K562 (cell line): ENCODE results near the gene ARV1. TPM values are rescaled to one million over a fixed set of nuclear protein-coding genes. Genes with fewer than 3 reads are reported as not detected.

Experiments
- CEBPB ChIP-seq: fragments of 450-650 bp; IDR thresholded peaks from 2 replicates; pipeline ENCODE4 v1.6.1; 2016; ENCODE audit warnings: missing genetic modification characterization, missing compliant biosample characterization
- ELF1 ChIP-seq: fragments of 200-800 bp; sonication (Bioruptor generic); IDR thresholded peaks from 2 replicates; pipeline ENCODE4 v1.6.1; 2016; ENCODE audit warnings: missing genetic modification characterization, missing compliant biosample characterization
- ERF ChIP-seq: fragments of 450-650 bp; formaldehyde crosslinking; IDR thresholded peaks from 2 replicates; pipeline ENCODE4 v1.4.0; 2020; ENCODE audit warnings: mild to moderate bottlenecking, mixed read lengths
- ETS1 ChIP-seq: conservative IDR thresholded peaks from 2 replicates; pipeline ENCODE4 v1.6.1; 2011; ENCODE audit warnings: low read depth, mild to moderate bottlenecking, low read length; ENCODE audit not compliant: control insufficient read depth
- FOXA1 ChIP-seq: fragments of 450-650 bp; IDR thresholded peaks from 2 replicates; pipeline ENCODE4 v1.6.1; 2016; ENCODE audit warnings: mild to moderate bottlenecking, borderline replicate concordance
- HIVEP1 ChIP-seq: fragments of 250-450 bp; sonication (Bioruptor Pico); IDR thresholded peaks from 2 replicates; pipeline ENCODE4 v1.4.0; 2020; ENCODE audit warnings: mild to moderate bottlenecking
- LCOR ChIP-seq: sonication (generic); formaldehyde crosslinking; IDR thresholded peaks from 2 replicates; pipeline ENCODE4 v1.8.0; 2022; ENCODE audit warnings: mild to moderate bottlenecking, missing genetic modification reagents
- MAZ ChIP-seq, 2 experiments: fragments of 450-650 bp in 1 of 2; sonication (generic) in 1 of 2; formaldehyde crosslinking; IDR thresholded peaks in 1 of 2; conservative IDR thresholded peaks in 1 of 2; 2 replicates each; pipeline versions ENCODE4 v1.4.0 to v1.5.0; 2020; ENCODE audit warnings: mild to moderate bottlenecking in 1 of 2, missing genetic modification reagents in 1 of 2
- NCOR1 ChIP-seq: fragments of 450-650 bp; IDR thresholded peaks from 2 replicates; pipeline ENCODE4 v1.6.1; 2016; ENCODE audit warnings: mild to moderate bottlenecking, moderate library complexity
- NFYB ChIP-seq: IDR thresholded peaks from 2 replicates; pipeline ENCODE4 v1.6.1; 2011; ENCODE audit warnings: mild to moderate bottlenecking, moderate library complexity; ENCODE audit not compliant: insufficient read length; ENCODE audit errors: extremely low read depth
- SP2 ChIP-seq: IDR thresholded peaks from 2 replicates; pipeline ENCODE4 v1.6.1; 2011; ENCODE audit warnings: mild to moderate bottlenecking, low read depth, low read length, moderate library complexity; ENCODE audit not compliant: poor library complexity, severe bottlenecking; ENCODE audit errors: extremely low read depth
- polyA plus RNA-seq, 8 experiments: library from polyadenylated mRNA; depleted of rRNA in 4 of 8; stranded (reverse) in 5 of 8; unstranded in 3 of 8; fragments of >200 nt; fragmentation: Nextera tagmentation in 2 of 8; fragmentation: Illumina TruSeq in 1 of 8; extraction: Ambion mirVana in 2 of 8; extraction: Trizol in 1 of 8; gene quantifications; 2 replicates each; pipeline versions ENCODE4 v1.2.1 to v1.2.3, GENCODE V29; 2011 to 2014; ENCODE audit warnings: inconsistent platforms in 1 of 8, missing spikeins in 1 of 8
- total RNA-seq, 7 experiments: library from RNA; depleted of rRNA in 6 of 7; stranded (reverse); fragments of >200 nt in 6 of 7; fragmentation: Illumina TruSeq in 2 of 7; extraction: Trizol in 2 of 7; gene quantifications; 2 replicates each; pipeline versions ENCODE4 v1.2.1 to v1.2.3, GENCODE V29; 2011 to 2021; ENCODE audit warnings: low replicate concordance in 1 of 7
- TF ChIP-seq, protein P1 (sequence below), 2 experiments: fragments of 450-650 bp in 1 of 2; sonication (generic) in 1 of 2; formaldehyde crosslinking in 1 of 2; IDR thresholded peaks; 2 replicates each; pipeline versions ENCODE4 v1.7.1 to v1.9.0; 2016 to 2022; ENCODE audit warnings: inconsistent platforms in 1 of 2, mild to moderate bottlenecking in 1 of 2, missing genetic modification reagents in 1 of 2
- TF ChIP-seq, protein P2 (sequence below), 2 experiments: fragments of 200-800 bp in 1 of 2; sonication (Bioruptor generic) in 1 of 2; sonication (generic) in 1 of 2; formaldehyde crosslinking in 1 of 2; IDR thresholded peaks in 1 of 2; conservative IDR thresholded peaks in 1 of 2; 2 replicates each; pipeline versions ENCODE4 v1.5.0 to v1.6.1; 2016 to 2020; ENCODE audit warnings: missing compliant biosample characterization in 1 of 2, missing genetic modification characterization in 1 of 2, missing genetic modification reagents in 1 of 2
- TF ChIP-seq, protein P3 (sequence below): sonication (generic); formaldehyde crosslinking; IDR thresholded peaks from 2 replicates; pipeline ENCODE4 v1.9.0; 2022; ENCODE audit warnings: mild to moderate bottlenecking, missing genetic modification reagents

Gene ARV1
- total and polyA plus RNA-seq, 9 of the 15 experiments (the other 6 are each of a cell fraction or from before 2014, with no cell fraction given), result 54.8 to 139 (median 74.0) TPM

GRCh38 chr1:231046730-231047395 lies 68.0 kb downstream of the ARV1 start (continued):
- TF ChIP-seq ETS1 (no peak), ERF (no peak), SP2 (no peak), NFYB (no peak), HIVEP1 (CRISPR knock-in tag) (0 out of 2 replicates have a peak, but pooled peaks have one; percentile 21), ELF1 (tag) (no peak), CEBPB (tag) (no peak), NCOR1 (peak; percentile 43), FOXA1 (no peak), LCOR (CRISPR knock-in tag) (peak; percentile 32; the same call in 1 of the 2 replicates), MAZ (CRISPR knock-in tag; conservative IDR thresholded peaks at IDR 0.05 in 1 of 2, IDR thresholded peaks at IDR 0.05 in 1 of 2) (no peak; a peak in 1 of 4 replicates)
- TF ChIP-seq, protein P1, sequence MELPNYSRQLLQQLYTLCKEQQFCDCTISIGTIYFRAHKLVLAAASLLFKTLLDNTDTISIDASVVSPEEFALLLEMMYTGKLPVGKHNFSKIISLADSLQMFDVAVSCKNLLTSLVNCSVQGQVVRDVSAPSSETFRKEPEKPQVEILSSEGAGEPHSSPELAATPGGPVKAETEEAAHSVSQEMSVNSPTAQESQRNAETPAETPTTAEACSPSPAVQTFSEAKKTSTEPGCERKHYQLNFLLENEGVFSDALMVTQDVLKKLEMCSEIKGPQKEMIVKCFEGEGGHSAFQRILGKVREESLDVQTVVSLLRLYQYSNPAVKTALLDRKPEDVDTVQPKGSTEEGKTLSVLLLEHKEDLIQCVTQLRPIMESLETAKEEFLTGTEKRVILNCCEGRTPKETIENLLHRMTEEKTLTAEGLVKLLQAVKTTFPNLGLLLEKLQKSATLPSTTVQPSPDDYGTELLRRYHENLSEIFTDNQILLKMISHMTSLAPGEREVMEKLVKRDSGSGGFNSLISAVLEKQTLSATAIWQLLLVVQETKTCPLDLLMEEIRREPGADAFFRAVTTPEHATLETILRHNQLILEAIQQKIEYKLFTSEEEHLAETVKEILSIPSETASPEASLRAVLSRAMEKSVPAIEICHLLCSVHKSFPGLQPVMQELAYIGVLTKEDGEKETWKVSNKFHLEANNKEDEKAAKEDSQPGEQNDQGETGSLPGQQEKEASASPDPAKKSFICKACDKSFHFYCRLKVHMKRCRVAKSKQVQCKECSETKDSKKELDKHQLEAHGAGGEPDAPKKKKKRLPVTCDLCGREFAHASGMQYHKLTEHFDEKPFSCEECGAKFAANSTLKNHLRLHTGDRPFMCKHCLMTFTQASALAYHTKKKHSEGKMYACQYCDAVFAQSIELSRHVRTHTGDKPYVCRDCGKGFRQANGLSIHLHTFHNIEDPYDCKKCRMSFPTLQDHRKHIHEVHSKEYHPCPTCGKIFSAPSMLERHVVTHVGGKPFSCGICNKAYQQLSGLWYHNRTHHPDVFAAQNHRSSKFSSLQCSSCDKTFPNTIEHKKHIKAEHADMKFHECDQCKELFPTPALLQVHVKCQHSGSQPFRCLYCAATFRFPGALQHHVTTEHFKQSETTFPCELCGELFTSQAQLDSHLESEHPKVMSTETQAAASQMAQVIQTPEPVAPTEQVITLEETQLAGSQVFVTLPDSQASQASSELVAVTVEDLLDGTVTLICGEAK (IDR thresholded peaks at IDR 0.05), result peak; percentile 48
- TF ChIP-seq, protein P1 (CRISPR knock-in tag; IDR thresholded peaks at IDR 0.05), result no peak
- TF ChIP-seq, protein P2, sequence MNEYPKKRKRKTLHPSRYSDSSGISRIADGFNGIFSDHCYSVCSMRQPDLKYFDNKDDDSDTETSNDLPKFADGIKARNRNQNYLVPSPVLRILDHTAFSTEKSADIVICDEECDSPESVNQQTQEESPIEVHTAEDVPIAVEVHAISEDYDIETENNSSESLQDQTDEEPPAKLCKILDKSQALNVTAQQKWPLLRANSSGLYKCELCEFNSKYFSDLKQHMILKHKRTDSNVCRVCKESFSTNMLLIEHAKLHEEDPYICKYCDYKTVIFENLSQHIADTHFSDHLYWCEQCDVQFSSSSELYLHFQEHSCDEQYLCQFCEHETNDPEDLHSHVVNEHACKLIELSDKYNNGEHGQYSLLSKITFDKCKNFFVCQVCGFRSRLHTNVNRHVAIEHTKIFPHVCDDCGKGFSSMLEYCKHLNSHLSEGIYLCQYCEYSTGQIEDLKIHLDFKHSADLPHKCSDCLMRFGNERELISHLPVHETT (CRISPR knock-in tag; conservative IDR thresholded peaks at IDR 0.05 in 1 of 2, IDR thresholded peaks at IDR 0.05 in 1 of 2), result no peak
- TF ChIP-seq, protein P3, sequence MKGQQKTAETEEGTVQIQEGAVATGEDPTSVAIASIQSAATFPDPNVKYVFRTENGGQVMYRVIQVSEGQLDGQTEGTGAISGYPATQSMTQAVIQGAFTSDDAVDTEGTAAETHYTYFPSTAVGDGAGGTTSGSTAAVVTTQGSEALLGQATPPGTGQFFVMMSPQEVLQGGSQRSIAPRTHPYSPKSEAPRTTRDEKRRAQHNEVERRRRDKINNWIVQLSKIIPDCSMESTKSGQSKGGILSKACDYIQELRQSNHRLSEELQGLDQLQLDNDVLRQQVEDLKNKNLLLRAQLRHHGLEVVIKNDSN (CRISPR knock-in tag), result no peak
